SK-N-SH (cell line): ENCODE measurements around the gene LRRC15. TPM values are rescaled to one million over a fixed set of nuclear protein-coding genes. Genes with fewer than 3 reads are reported as not detected.

Experiments
- CTCF ChIA-PET: fragments of 300-600, 350-600 bp; formaldehyde crosslinking; extraction: SDS; loops from one replicate; lab custom pipeline; 2021; lab: Yijun Ruan, JAX
- POLR2A ChIA-PET: fragments of 350-600 bp; sonication (Branson Sonifier 250); formaldehyde crosslinking; extraction: SDS; loops from one replicate; lab custom pipeline; 2020; ENCODE audit warnings: antibody characterized with exemption, inconsistent platforms; lab: Yijun Ruan, JAX
- DNase-seq: peaks from one replicate; pipeline ENCODE4 v3.0.0; 2012
- H2AFZ ChIP-seq: fragments of 200-600 bp; sonication (generic); 2 replicates; pipeline ENCODE4 v1.8.1; 2016; ENCODE audit warnings: antibody characterized with exemption, mild to moderate bottlenecking, low read depth
- H3F3A ChIP-seq: fragments of 200-600 bp; sonication (generic); replicated peaks from 2 replicates; pipeline ENCODE3; 2016; ENCODE audit warnings: antibody characterized with exemption, mild to moderate bottlenecking; ENCODE audit not compliant: insufficient read depth
- H3K27ac ChIP-seq, 2 experiments: fragments of 200-500 bp in 1 of 2; fragments of 200-600 bp in 1 of 2; sonication (Bioruptor generic) in 1 of 2; sonication (generic), shearing (Covaris generic) in 1 of 2; 2 replicates each; pipeline versions ENCODE4 v1.5.1 to v1.6.1; 2014 to 2016; ENCODE audit warnings: low read depth in 2 of 2, inconsistent platforms in 1 of 2, low read length in 1 of 2, mild to moderate bottlenecking in 1 of 2, mixed read lengths in 1 of 2
- H3K27me3 ChIP-seq: fragments of 200-600 bp; sonication (generic), shearing (Covaris generic); 2 replicates; pipeline ENCODE4 v1.6.1; 2016; ENCODE audit warnings: mixed run types; ENCODE audit not compliant: insufficient read depth
- H3K36me3 ChIP-seq, 2 experiments: fragments of 200-500 bp in 1 of 2; fragments of 200-600 bp in 1 of 2; sonication (Bioruptor generic) in 1 of 2; sonication (generic) in 1 of 2; replicated peaks in 1 of 2; 2 replicates each; pipeline versions ENCODE3 to v1.5.1; 2014 to 2016; ENCODE audit warnings: low read length in 1 of 2, mild to moderate bottlenecking in 1 of 2; ENCODE audit not compliant: insufficient read depth in 2 of 2, control insufficient read depth in 1 of 2
- H3K4me1 ChIP-seq, 2 experiments: fragments of 200-500 bp in 1 of 2; fragments of 200-600 bp in 1 of 2; sonication (Bioruptor generic) in 1 of 2; sonication (generic), shearing (Covaris generic) in 1 of 2; 2 replicates each; pipeline versions ENCODE4 v1.5.1 to v1.6.1; 2014 to 2016; ENCODE audit warnings: low read depth in 1 of 2, low read length in 1 of 2, mixed run types in 1 of 2; ENCODE audit not compliant: insufficient read depth in 2 of 2, control insufficient read depth in 1 of 2
- H3K4me2 ChIP-seq: fragments of 200-600 bp; sonication (generic), shearing (Covaris generic); 2 replicates; pipeline ENCODE4 v1.6.1; 2017; ENCODE audit warnings: mixed run types
- H3K4me3 ChIP-seq, 2 experiments: fragments of 200-500 bp in 1 of 2; fragments of 200-600 bp in 1 of 2; sonication (Bioruptor generic) in 1 of 2; sonication (generic), shearing (Covaris generic) in 1 of 2; 2 replicates each; pipeline versions ENCODE4 v1.5.1 to v1.8.1; 2014 to 2016; ENCODE audit warnings: low read depth in 2 of 2, inconsistent platforms in 1 of 2, low read length in 1 of 2, mild to moderate bottlenecking in 1 of 2, mixed read lengths in 1 of 2, moderate library complexity in 1 of 2
- H3K79me2 ChIP-seq: fragments of 200-600 bp; sonication (generic); 2 replicates; pipeline ENCODE4 v1.8.1; 2017; ENCODE audit warnings: mild to moderate bottlenecking; ENCODE audit not compliant: insufficient read depth
- H3K9ac ChIP-seq: fragments of 200-600 bp; sonication (generic); 2 replicates; pipeline ENCODE4 v1.6.1; 2017; ENCODE audit warnings: mixed run types
- H3K9me2 ChIP-seq: fragments of 200-600 bp; sonication (generic); 2 replicates; pipeline ENCODE4 v1.6.1; 2017; ENCODE audit warnings: mixed run types
- H3K9me3 ChIP-seq: fragments of 200-600 bp; sonication (generic); 2 replicates; pipeline ENCODE4 v1.6.1; 2017; ENCODE audit warnings: mixed run types, mild to moderate bottlenecking, moderate library complexity
- H4K20me1 ChIP-seq: fragments of 200-600 bp; sonication (generic); 2 replicates; pipeline ENCODE4 v1.6.1; 2017; ENCODE audit warnings: mild to moderate bottlenecking, mixed run types; ENCODE audit not compliant: insufficient read depth
- EP300 ChIP-seq, 2 experiments: IDR thresholded peaks; 2 replicates each; pipeline versions ENCODE4 v1.4.0 to v1.6.1; 2012; ENCODE audit warnings: borderline replicate concordance in 1 of 2, low read depth in 1 of 2, low read length in 1 of 2
- FOXJ3 ChIP-seq: sonication (generic); formaldehyde crosslinking; IDR thresholded peaks from 2 replicates; pipeline ENCODE4 v1.5.1; 2020; ENCODE audit warnings: mild to moderate bottlenecking, missing genetic modification reagents
- GABPA ChIP-seq: IDR thresholded peaks from 2 replicates; pipeline ENCODE4 v1.4.0; 2012; ENCODE audit warnings: low read depth, mild to moderate bottlenecking
- NFIC ChIP-seq: IDR thresholded peaks from 2 replicates; pipeline ENCODE4 v1.4.0; 2012; ENCODE audit warnings: borderline replicate concordance
- RFX5 ChIP-seq: IDR thresholded peaks from 2 replicates; pipeline ENCODE4 v1.6.1; 2012; ENCODE audit warnings: mild to moderate bottlenecking, improper control_type of control experiment, low read length
- SIN3A ChIP-seq: IDR thresholded peaks from 2 replicates; pipeline ENCODE4 v1.6.1; 2012; ENCODE audit warnings: low read depth, mild to moderate bottlenecking, low read length, moderate library complexity, borderline replicate concordance
- TAF1 ChIP-seq: IDR thresholded peaks from 2 replicates; pipeline ENCODE4 v1.6.1; 2012; ENCODE audit warnings: low read depth, mild to moderate bottlenecking, low read length, moderate library complexity, borderline replicate concordance
- TEAD4 ChIP-seq: IDR thresholded peaks from 2 replicates; pipeline ENCODE4 v1.4.0; 2012; ENCODE audit warnings: mild to moderate bottlenecking, borderline replicate concordance; ENCODE audit not compliant: insufficient read depth
- WGBS: methylation state at CpG from one replicate; pipeline ENCODE4 v1.1.6; 2017; ENCODE audit warnings: low lambda C conversion rate; 5-methylcytosine and 5-hydroxymethylcytosine counted together
- polyA plus RNA-seq, 3 experiments: library from polyadenylated mRNA; depleted of rRNA; stranded (reverse); fragments of >200 nt; gene quantifications; 2 replicates each; pipeline ENCODE4 v1.2.3, GENCODE V29; 2012
- TF ChIP-seq, protein P1 (sequence below): fragments of 150-350 bp; IDR thresholded peaks from 2 replicates; pipeline ENCODE4 v1.6.1; 2017; ENCODE audit warnings: antibody characterized with exemption, low read length, low read depth, borderline replicate concordance

Gene LRRC15
- polyA plus RNA-seq, 1 of the 3 experiments (the other 2 are of a cell fraction): 0.02 TPM

GRCh38 chr3:194342861-194343560 is 26.5 kb downstream of the LRRC15 start:
- Histone ChIP-seq H3K9me2 (no peaks in the 10 kb centered on the region), H3K4me1 (peaks cover 0 to 15% of the 10 kb centered on the region in 2 experiments; a peak in 1 of 4 replicates), H4K20me1 (no peaks in the 10 kb centered on the region), H3K9me3 (no peaks in the 10 kb centered on the region), H2AFZ (no peak overlapping the region), H3K27ac (no peak overlapping the region), H3K36me3 (no peaks in the 10 kb centered on the region), H3K4me2 (no peak overlapping the region), H3K79me2 (no peaks in the 10 kb centered on the region), H3K9ac (no peak overlapping the region), H3K27me3 (no peaks in the 10 kb centered on the region), H3F3A (peaks cover 4% of the 10 kb centered on the region), H3K4me3 (no peak overlapping the region)
- CTCF ChIA-PET: interaction anchor here (0.6 to 18.8 kb wide), 47 partner anchors 8 to 702 kb away, joined by 3 to 326 read pairs (median 5); partner anchors contain the start of genes CPN2, GP5 and LRRC15
- WGBS: 83% methylated on average over 9 of the region's 9 CpGs
- no peak for TF ChIP-seq RFX5
- no peak for TF ChIP-seq GABPA
- no peak for DNase-seq
- POLR2A ChIA-PET: interaction anchor here (1.2 kb wide), 1 partner anchor 13 kb away, joined by 3 read pairs; no protein-coding TSS in a partner anchor

GRCh38 chr3:194340757-194341400 is 28.7 kb downstream of the LRRC15 start:
- H3K4me3 ChIP-seq: no peak overlapping the region
- no peaks in the 10 kb centered on the region for H4K20me1 ChIP-seq
- no peak for TF ChIP-seq FOXJ3
- TF ChIP-seq SIN3A: no peak
- TF ChIP-seq GABPA: no peak
- TF ChIP-seq NFIC: no peak
- no peak for TF ChIP-seq TAF1
- TF ChIP-seq TEAD4: no peak
- H3K79me2 ChIP-seq: no peaks in the 10 kb centered on the region
- H3K27me3 ChIP-seq: no peaks in the 10 kb centered on the region
- ChIA-PET POLR2A (no interaction called here), CTCF (interaction anchor here (0.8 to 18.8 kb wide), 12 partner anchors 8 to 560 kb away, joined by 3 to 326 read pairs (median 4); partner anchors contain the start of gene LRRC15)
- 95% methylated on average over 10 of the region's 24 CpGs for WGBS
- H3K9me3 ChIP-seq: no peaks in the 10 kb centered on the region
- no peak overlapping the region for H3K9ac ChIP-seq
- peaks cover 0 to 28% of the 10 kb centered on the region in 2 experiments; a peak in 1 of 4 replicates for H3K4me1 ChIP-seq
- no peak overlapping the region for H3K4me2 ChIP-seq
- no peak overlapping the region for H2AFZ ChIP-seq
- H3K36me3 ChIP-seq: no peaks in the 10 kb centered on the region
- H3F3A ChIP-seq: peaks cover 4% of the 10 kb centered on the region
- H3K27ac ChIP-seq: no peak overlapping the region
- no peak for DNase-seq
- H3K9me2 ChIP-seq: no peaks in the 10 kb centered on the region

DNA sequence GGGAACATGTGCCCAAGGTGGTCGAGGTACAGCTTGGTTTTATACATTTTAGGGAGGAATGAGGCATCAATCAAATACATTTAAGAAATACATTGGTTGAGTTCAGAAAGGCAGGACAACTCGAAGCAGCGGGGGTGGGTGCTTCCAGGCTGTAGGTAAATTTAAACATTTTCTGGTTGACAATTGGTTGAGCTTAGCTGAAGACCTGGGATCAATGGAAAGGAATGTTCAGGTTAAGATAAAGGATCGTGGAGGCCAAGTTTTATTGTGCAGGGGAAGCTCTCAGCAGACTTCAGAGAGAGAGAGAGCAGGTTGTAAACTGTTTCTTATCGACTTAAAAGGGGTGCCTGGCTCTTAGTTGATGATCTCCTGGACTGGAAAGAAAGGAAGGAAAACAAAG is 29.7 kb downstream of the LRRC15 start:
- WGBS: 71% methylated on average over 5 of the region's 5 CpGs
- TF ChIP-seq EP300 (IDR thresholded peaks at IDR 0.05; ENCODE audit: borderline replicate concordance in 1 of 2, low read depth in 1 of 2, low read length in 1 of 2): no peak
- TF ChIP-seq, protein P1, sequence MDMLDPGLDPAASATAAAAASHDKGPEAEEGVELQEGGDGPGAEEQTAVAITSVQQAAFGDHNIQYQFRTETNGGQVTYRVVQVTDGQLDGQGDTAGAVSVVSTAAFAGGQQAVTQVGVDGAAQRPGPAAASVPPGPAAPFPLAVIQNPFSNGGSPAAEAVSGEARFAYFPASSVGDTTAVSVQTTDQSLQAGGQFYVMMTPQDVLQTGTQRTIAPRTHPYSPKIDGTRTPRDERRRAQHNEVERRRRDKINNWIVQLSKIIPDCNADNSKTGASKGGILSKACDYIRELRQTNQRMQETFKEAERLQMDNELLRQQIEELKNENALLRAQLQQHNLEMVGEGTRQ: no peak
- ChIA-PET CTCF (interaction anchor here (1.1 to 18.8 kb wide), 5 partner anchors 29 to 559 kb away, joined by 3 to 326 read pairs (median 6); partner anchors contain the start of gene GP5), POLR2A (no interaction called here)
- Histone ChIP-seq H3F3A (peaks cover 4% of the 10 kb centered on the region), H3K36me3 (no peaks in the 10 kb centered on the region), H3K79me2 (no peaks in the 10 kb centered on the region), H3K27ac (no peak overlapping the region), H3K9ac (no peak overlapping the region), H3K9me3 (no peaks in the 10 kb centered on the region), H2AFZ (no peak overlapping the region), H3K4me1 (peaks cover 0 to 28% of the 10 kb centered on the region in 2 experiments; a peak in 1 of 4 replicates), H3K9me2 (no peaks in the 10 kb centered on the region), H3K4me3 (no peak overlapping the region), H4K20me1 (no peaks in the 10 kb centered on the region), H3K27me3 (no peaks in the 10 kb centered on the region), H3K4me2 (no peak overlapping the region)
- no peak for DNase-seq
